GM19438 (cell line): ENCODE data around the gene EFNA1.

Source experiments
- ATAC-seq: cut with Tn5 transposase; IDR thresholded peaks from one replicate; pipeline ENCODE4 v1.9.1; 2021; ENCODE audit warnings: low read depth; ENCODE audit not compliant: unreplicated experiment

Gene EFNA1

GRCh38 chr1:155123801-155124200 lies 3.9 kb upstream of the EFNA1 start:
- no peak for ATAC-seq

GRCh38 chr1:155124503-155125463 lies 2.9 kb upstream of the EFNA1 start:
- no peak for ATAC-seq

GRCh38 chr1:155125511-155125945 lies 2.1 kb upstream of the EFNA1 start:
- no peak for ATAC-seq

- no peak for ATAC-seq
These were observed 1.6 kb upstream of the EFNA1 start for GRCh38 chr1:155125946-155126555.

GRCh38 chr1:155126556-155127104 lies 1.0 kb upstream of the EFNA1 start:
- ATAC-seq = no peak

- no peak for ATAC-seq
These were observed 485 bp downstream of the EFNA1 start for GRCh38 chr1:155127967-155128754.

- no peak for ATAC-seq
These were observed 1.2 kb downstream of the EFNA1 start for GRCh38 chr1:155128755-155129473.

- ATAC-seq = no peak
These were observed 2.8 kb downstream of the EFNA1 start for GRCh38 chr1:155130272-155131006.

- ATAC-seq = no peak
These were observed 3.6 kb downstream of the EFNA1 start for GRCh38 chr1:155131285-155131684.

GRCh38 chr1:155131856-155132255 lies 4.2 kb downstream of the EFNA1 start:
- no peak for ATAC-seq

GRCh38 chr1:155133799-155134281 lies 6.2 kb downstream of the EFNA1 start:
- no peak for ATAC-seq

GRCh38 chr1:155134322-155134721 lies 6.6 kb downstream of the EFNA1 start:
- no peak for ATAC-seq

GRCh38 chr1:155134880-155135414 lies 7.3 kb downstream of the EFNA1 start:
- no peak for ATAC-seq

- ATAC-seq = peak; percentile 72
These were observed 7.8 kb downstream of the EFNA1 start, which contains the start of gene SLC50A1 for GRCh38 chr1:155135415-155136028. SLC50A1 (plus strand) TSS chr1:155135852; CDS start chr1:155135912, 60 bp downstream.

- no peak for ATAC-seq
These were observed 9.1 kb downstream of the EFNA1 start for GRCh38 chr1:155136748-155137147.

- no peak for ATAC-seq
These were observed 9.7 kb downstream of the EFNA1 start for GRCh38 chr1:155137154-155137949.

- peak; percentile 61 for ATAC-seq
These were observed 12.4 kb downstream of the EFNA1 start, which contains the start of gene DPM3 for GRCh38 chr1:155139895-155140629. DPM3 (minus strand) TSS chr1:155140531; CDS start chr1:155140240, 291 bp downstream.
